SK-N-MC (cell line): ENCODE data around the gene MROH8.

Source experiments
- DNase-seq: peaks from one replicate; pipeline ENCODE4 v3.0.0-alpha.2; 2011; ENCODE audit warnings: low read depth, low spot score
- H3K27ac ChIP-seq: fragments of 200-600 bp; sonication (generic); 2 replicates; pipeline ENCODE4 v1.5.1; 2016; ENCODE audit warnings: mixed run types
- H3K36me3 ChIP-seq: fragments of 200-600 bp; sonication (generic); 2 replicates; pipeline ENCODE4 v1.6.1; 2017; ENCODE audit warnings: antibody characterized with exemption, low read length, mixed read lengths; ENCODE audit not compliant: insufficient read depth
- H3K4me3 ChIP-seq: fragments of 200-600 bp; sonication (generic); 2 replicates; pipeline ENCODE4 v1.5.1; 2016
- H3K9ac ChIP-seq: fragments of 200-600 bp; sonication (generic); 2 replicates; pipeline ENCODE4 v1.8.0; 2017; ENCODE audit warnings: mixed run types, mixed read lengths; ENCODE audit not compliant: insufficient read length
- H3K9me3 ChIP-seq: fragments of 200-600 bp; sonication (generic); 2 replicates; pipeline ENCODE4 v1.6.1; 2017; ENCODE audit warnings: low read depth, mild to moderate bottlenecking, antibody characterized with exemption, low read length, moderate library complexity, mixed read lengths
- EZH2 ChIP-seq: fragments of 200-600 bp; sonication (generic); IDR thresholded peaks from one replicate; pipeline ENCODE4 v1.6.1; 2017; ENCODE audit warnings: antibody characterized with exemption
- FOXP2 ChIP-seq: optimal IDR thresholded peaks from 2 replicates; pipeline ENCODE3; 2011; ENCODE audit warnings: mild to moderate bottlenecking, moderate library complexity; ENCODE audit not compliant: insufficient read depth; ENCODE audit errors: extremely low read length, control extremely low read depth
- POLR2AphosphoS5 ChIP-seq: IDR thresholded peaks from 2 replicates; pipeline ENCODE4 v1.6.1; 2012; ENCODE audit warnings: mild to moderate bottlenecking, low read depth, low read length, borderline replicate concordance

MROH8 gene

GRCh38 chr20:37096415-37097041 lies 82.8 kb downstream of the MROH8 start:
- Histone ChIP-seq H3K9me3 (no peaks in the 10 kb centered on the region), H3K36me3 (peaks cover 24% of the 10 kb centered on the region; the same call in 1 of the 2 replicates), H3K4me3 (peak overlapping the region; percentile 82), H3K27ac (peak overlapping the region; percentile 96), H3K9ac (peak overlapping the region; percentile 97)
- TF ChIP-seq FOXP2 (no peak), POLR2AphosphoS5 (no peak), EZH2 (no peak)
- no peak for DNase-seq

- Histone ChIP-seq H3K4me3 (peak within 1 kb of the TSS; percentile 82), H3K36me3 (peaks cover 30% of the 10 kb centered on the region; the same call in 1 of the 2 replicates), H3K27ac (peak within 1 kb of the TSS; percentile 96), H3K9me3 (no peaks in the 10 kb centered on the region), H3K9ac (peak within 1 kb of the TSS; percentile 97)
- TF ChIP-seq FOXP2 (no peak), POLR2AphosphoS5 (peak; percentile 81)
- peak; percentile 64 for DNase-seq
Observed at GRCh38 chr20:37095599-37096414, 83.5 kb downstream of the MROH8 start, which contains the start of gene RBL1. Gene RBL1, minus strand, starts transcription at chr20:37095997. Its CDS starts 69 bp downstream, at chr20:37095928.

- Histone ChIP-seq H3K36me3 (peaks cover 36% of the 10 kb centered on the region), H3K9me3 (no peaks in the 10 kb centered on the region), H3K4me3 (peak overlapping the region; percentile 82), H3K27ac (peak overlapping the region; percentile 96), H3K9ac (peak overlapping the region; percentile 97)
- no peak for TF ChIP-seq FOXP2
- TF ChIP-seq EZH2: no peak
- TF ChIP-seq POLR2AphosphoS5: no peak
- no peak for DNase-seq
Observed at GRCh38 chr20:37095108-37095598, 84.2 kb downstream of the MROH8 start.

GRCh38 chr20:37090407-37090806 lies 88.9 kb downstream of the MROH8 start:
- Histone ChIP-seq H3K9me3 (no peaks in the 10 kb centered on the region), H3K4me3 (no peak overlapping the region), H3K36me3 (peaks cover 73% of the 10 kb centered on the region), H3K9ac (no peak overlapping the region), H3K27ac (peak overlapping the region; percentile 46; the same call in 1 of the 2 replicates)
- TF ChIP-seq POLR2AphosphoS5 (no peak), FOXP2 (no peak), EZH2 (no peak)
- DNase-seq: no peak

GRCh38 chr20:37081717-37082289 lies 97.5 kb downstream of the MROH8 start:
- H3K36me3 ChIP-seq: peaks cover 82% of the 10 kb centered on the region
- DNase-seq: no peak
- H3K9me3 ChIP-seq: no peaks in the 10 kb centered on the region
- TF ChIP-seq FOXP2 (no peak), EZH2 (no peak), POLR2AphosphoS5 (no peak)
- no peak overlapping the region for H3K27ac ChIP-seq
- H3K4me3 ChIP-seq: no peak overlapping the region
- no peak overlapping the region for H3K9ac ChIP-seq

GRCh38 chr20:37077009-37077408 lies 102.3 kb downstream of the MROH8 start:
- H3K27ac ChIP-seq: no peak overlapping the region
- H3K9ac ChIP-seq: no peak overlapping the region
- TF ChIP-seq FOXP2 (no peak), POLR2AphosphoS5 (no peak)
- H3K36me3 ChIP-seq: peaks cover 77% of the 10 kb centered on the region
- H3K4me3 ChIP-seq: no peak overlapping the region
- no peaks in the 10 kb centered on the region for H3K9me3 ChIP-seq
- DNase-seq: no peak

- Histone ChIP-seq H3K9me3 (no peaks in the 10 kb centered on the region), H3K27ac (no peak overlapping the region), H3K36me3 (peaks cover 68% of the 10 kb centered on the region), H3K9ac (no peak overlapping the region), H3K4me3 (no peak overlapping the region)
- DNase-seq: no peak
- no peak for TF ChIP-seq FOXP2
- TF ChIP-seq EZH2: no peak
- no peak for TF ChIP-seq POLR2AphosphoS5
Observed at GRCh38 chr20:37075932-37076685, 103.2 kb downstream of the MROH8 start.
